Measurements from ENCODE around the gene COLEC11.

DNA sequence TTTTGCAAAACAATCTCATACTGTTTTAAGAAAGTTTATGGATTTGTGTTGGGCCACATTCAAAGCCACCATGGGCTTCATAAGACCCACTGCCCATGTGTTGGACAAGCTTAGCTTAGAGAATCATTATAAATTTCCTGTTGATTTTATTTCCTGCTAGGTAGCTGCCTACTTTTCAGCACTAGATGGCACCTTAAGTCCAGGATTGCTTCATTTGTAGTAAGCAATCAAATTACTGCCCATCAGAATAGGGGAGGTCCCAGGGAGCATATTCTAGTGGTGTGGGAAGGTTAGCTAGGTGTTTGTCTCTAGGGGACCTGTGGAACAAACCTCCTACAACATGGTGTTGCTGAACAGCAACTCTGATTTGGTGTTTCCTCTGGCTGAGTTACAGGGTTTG, 97.5 kb downstream of the COLEC11 start:
- peak in 2 of 3 experiments; percentile 6 to 14 for TF ChIP-seq CTCF (IDR thresholded peaks at IDR 0.05)
- no peak for TF ChIP-seq POLR2AphosphoS5 (IDR thresholded peaks at IDR 0.05)
- no peak for TF ChIP-seq POLR2A (IDR thresholded peaks at IDR 0.05; ENCODE audit: low read depth)

Measured in esophagus muscularis mucosa (tissue), 3 donors.